HepG2 (cell line): Measurements from ENCODE around the gene DENND4C. TPM values are rescaled to one million over a fixed set of nuclear protein-coding genes. Genes with fewer than 3 reads are reported as not detected.

ENCODE experiments used
- ATAD3A ChIP-seq: sonication (generic); formaldehyde crosslinking; IDR thresholded peaks from 2 replicates; pipeline ENCODE4 v1.4.0; 2020; ENCODE audit warnings: missing genetic modification reagents
- CBX2 ChIP-seq, 2 experiments: fragments of 200-600 bp in 1 of 2; sonication (generic); formaldehyde crosslinking in 1 of 2; IDR thresholded peaks; 2 replicates each; pipeline versions ENCODE4 v1.7.0 to v1.8.1; 2018 to 2022; ENCODE audit warnings: low read depth in 2 of 2, low read length in 1 of 2, mild to moderate bottlenecking in 1 of 2, missing genetic modification reagents in 1 of 2
- FOXA1 ChIP-seq, 2 experiments: fragments of 450-650 bp in 1 of 2; sonication (generic) in 1 of 2; formaldehyde crosslinking in 1 of 2; IDR thresholded peaks; 2 replicates each; pipeline versions ENCODE4 v1.4.0 to v1.6.1; 2016 to 2020; ENCODE audit warnings: missing genetic modification reagents in 1 of 2
- FOXM1 ChIP-seq: sonication (generic); formaldehyde crosslinking; IDR thresholded peaks from 2 replicates; pipeline ENCODE4 v1.5.0; 2020; ENCODE audit warnings: missing genetic modification reagents
- KDM4B ChIP-seq: sonication (generic); formaldehyde crosslinking; IDR thresholded peaks from 2 replicates; pipeline ENCODE4 v1.4.0; 2020; ENCODE audit warnings: missing genetic modification reagents
- KLF6 ChIP-seq: IDR thresholded peaks from 2 replicates; pipeline ENCODE4 v1.8.0; 2016; ENCODE audit warnings: missing biosample characterization, missing genetic modification reagents
- MAF1 ChIP-seq: sonication (generic); formaldehyde crosslinking; IDR thresholded peaks from 2 replicates; pipeline ENCODE4 v1.5.0; 2020; ENCODE audit warnings: missing genetic modification reagents, borderline replicate concordance
- MLXIP ChIP-seq: sonication (generic); formaldehyde crosslinking; IDR thresholded peaks from 2 replicates; pipeline ENCODE4 v1.9.0; 2021; ENCODE audit warnings: missing genetic modification reagents, borderline replicate concordance
- PCBP2 ChIP-seq: fragments of 200-400 bp; formaldehyde crosslinking; optimal IDR thresholded peaks from 2 replicates; pipeline ENCODE3; 2018; ENCODE audit warnings: low read length, low read depth; ENCODE audit not compliant: poor library complexity, severe bottlenecking
- RFX5 ChIP-seq: IDR thresholded peaks from 2 replicates; pipeline ENCODE4 v1.6.1; 2011; ENCODE audit warnings: low read depth, low read length, improper control_type of control experiment
- STAG1 ChIP-seq: sonication (generic); formaldehyde crosslinking; IDR thresholded peaks from 2 replicates; pipeline ENCODE4 v1.4.0; 2020; ENCODE audit warnings: missing genetic modification reagents
- TEAD3 ChIP-seq: optimal IDR thresholded peaks from 2 replicates; pipeline ENCODE3; 2016; ENCODE audit warnings: borderline replicate concordance
- ZBTB7A ChIP-seq: sonication (generic); formaldehyde crosslinking; IDR thresholded peaks from 2 replicates; pipeline ENCODE4 v1.8.0; 2022; ENCODE audit warnings: mild to moderate bottlenecking, missing genetic modification reagents
- ZFP1 ChIP-seq: IDR thresholded peaks from 2 replicates; pipeline ENCODE4 v1.6.1; 2016
- ZFX ChIP-seq: sonication (generic); formaldehyde crosslinking; IDR thresholded peaks from 2 replicates; pipeline ENCODE4 v1.4.0; 2020; ENCODE audit warnings: mild to moderate bottlenecking, low read depth, missing genetic modification reagents, moderate library complexity
- ZNF20 ChIP-seq: sonication (generic); formaldehyde crosslinking; IDR thresholded peaks from 2 replicates; pipeline ENCODE4 v1.4.0; 2020; ENCODE audit warnings: mild to moderate bottlenecking, moderate library complexity, missing genetic modification reagents
- ZNF460 ChIP-seq: sonication (generic); formaldehyde crosslinking; IDR thresholded peaks from 2 replicates; pipeline ENCODE4 v1.5.1; 2020; ENCODE audit warnings: missing genetic modification reagents, mild to moderate bottlenecking, borderline replicate concordance
- ZNF564 ChIP-seq: sonication (generic); formaldehyde crosslinking; IDR thresholded peaks from 2 replicates; pipeline ENCODE4 v1.8.1; 2023; ENCODE audit warnings: mild to moderate bottlenecking, missing genetic modification reagents
- ZNF639 ChIP-seq: conservative IDR thresholded peaks from 2 replicates; pipeline ENCODE4 v1.6.1; 2018; ENCODE audit warnings: missing genetic modification reagents
- ZNF713 ChIP-seq: sonication (generic); formaldehyde crosslinking; IDR thresholded peaks from 2 replicates; pipeline ENCODE4 v1.4.0; 2020; ENCODE audit warnings: mild to moderate bottlenecking, missing genetic modification reagents
- ZNF773 ChIP-seq: sonication (generic); formaldehyde crosslinking; IDR thresholded peaks from 2 replicates; pipeline ENCODE4 v1.4.0; 2020; ENCODE audit warnings: missing genetic modification reagents, borderline replicate concordance
- ZSCAN20 ChIP-seq: sonication (generic); formaldehyde crosslinking; IDR thresholded peaks from 2 replicates; pipeline ENCODE4 v1.4.0; 2020; ENCODE audit warnings: missing genetic modification reagents, mild to moderate bottlenecking, borderline replicate concordance
- polyA plus RNA-seq, 8 experiments: library from polyadenylated mRNA; depleted of rRNA in 3 of 8; stranded (reverse) in 7 of 8; unstranded in 1 of 8; fragments of >200 nt; fragmentation: Illumina TruSeq in 4 of 8; extraction: Trizol in 4 of 8; gene quantifications; 2 replicates each; pipeline versions ENCODE4 v1.2.1 to v1.2.3, GENCODE V29; 2011 to 2016; ENCODE audit warnings: low read depth in 4 of 8, missing spikeins in 1 of 8, mixed read lengths in 1 of 8; ENCODE audit not compliant: insufficient read depth in 1 of 8
- total RNA-seq, 5 experiments: library from RNA; depleted of rRNA; stranded (reverse); fragments of >200 nt; fragmentation: Illumina TruSeq; extraction: Trizol; gene quantifications; 2 replicates each; pipeline ENCODE4 v1.2.3, GENCODE V29; 2016; ENCODE audit warnings: low read depth in 1 of 5
- TF ChIP-seq, protein P1 (sequence below): sonication (generic); formaldehyde crosslinking; IDR thresholded peaks from 2 replicates; pipeline ENCODE4 v1.4.0; 2020; ENCODE audit warnings: missing genetic modification reagents
- TF ChIP-seq, protein P2 (sequence below): sonication (generic); formaldehyde crosslinking; IDR thresholded peaks from 2 replicates; pipeline ENCODE4 v1.4.0; 2020; ENCODE audit warnings: missing genetic modification reagents

The DENND4C gene
- total and polyA plus RNA-seq, 2 of the 13 experiments (the other 11 are each of a cell fraction or from before 2014, with no cell fraction given) = 19.1 to 27.2 TPM

DNA sequence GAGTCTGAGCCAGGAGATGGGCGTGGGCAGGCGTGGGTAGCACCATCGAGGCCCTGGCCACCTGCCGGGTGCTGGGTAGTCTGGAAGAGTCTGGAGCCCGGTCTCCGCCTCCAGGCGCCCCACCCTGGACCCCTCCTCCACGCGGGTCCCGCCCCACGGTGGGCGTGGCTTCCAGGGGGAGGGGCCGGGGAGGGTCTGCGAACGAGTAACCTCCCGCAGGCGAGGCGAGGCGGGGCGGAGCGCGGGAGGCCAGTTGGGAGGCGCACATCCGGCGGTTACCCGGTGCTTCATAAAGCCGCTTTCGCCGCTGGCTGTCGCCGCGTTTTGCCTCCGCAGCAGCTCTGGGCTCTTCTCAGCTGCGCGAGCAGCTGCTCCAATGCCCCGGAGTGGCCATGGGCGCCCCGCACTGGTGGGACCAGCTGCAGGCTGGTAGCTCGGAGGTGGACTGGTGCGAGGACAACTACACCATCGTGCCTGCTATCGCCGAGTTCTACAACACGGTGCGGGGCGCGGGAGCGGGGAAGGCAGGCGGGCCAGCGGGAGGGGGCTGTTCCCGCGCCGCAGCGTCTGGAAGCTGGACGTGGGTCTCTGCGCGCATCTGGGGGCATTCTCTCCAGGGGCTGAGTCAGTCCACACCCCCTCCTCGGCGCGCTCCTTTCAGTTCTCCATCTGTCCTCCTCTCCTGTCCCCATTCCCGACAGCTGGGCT lies 178.4 kb downstream of the DENND4C start, which contains the start of gene ACER2 (continued):
- TF ChIP-seq ZNF773 (CRISPR knock-in tag) (no peak), RFX5 (no peak), ZNF564 (no peak), ZNF460 (CRISPR knock-in tag) (no peak), FOXM1 (CRISPR knock-in tag) (peak; percentile 45; the same call in 1 of the 2 replicates), ZNF713 (CRISPR knock-in tag) (no peak), ZFP1 (no peak), CBX2 (IDR thresholded peaks at IDR 0.05; ENCODE audit: low read depth, low read length) (no peak), CBX2 (CRISPR knock-in tag; IDR thresholded peaks at IDR 0.05; ENCODE audit: low read depth) (no peak), MLXIP (CRISPR knock-in tag) (0 out of 2 replicates have a peak, but pooled peaks have one; percentile 44), ZFX (CRISPR knock-in tag) (peak; percentile 38; the same call in 1 of the 2 replicates), ZNF20 (CRISPR knock-in tag) (no peak), KLF6 (CRISPR knock-in tag) (0 out of 2 replicates have a peak, but pooled peaks have one; percentile 56), MAF1 (peak; percentile 87; the same call in 1 of the 2 replicates), ZNF639 (no peak), KDM4B (no peak; the same call in 1 of the 2 replicates), FOXA1 (IDR thresholded peaks at IDR 0.05) (no peak), FOXA1 (CRISPR knock-in tag; IDR thresholded peaks at IDR 0.05) (no peak), PCBP2 (no peak), ATAD3A (no peak), ZSCAN20 (CRISPR knock-in tag) (peak; percentile 78; the same call in 1 of the 2 replicates), ZBTB7A (no peak), TEAD3 (CRISPR knock-in tag) (no peak), STAG1 (CRISPR knock-in tag) (peak; percentile 47)
- TF ChIP-seq, protein P1, sequence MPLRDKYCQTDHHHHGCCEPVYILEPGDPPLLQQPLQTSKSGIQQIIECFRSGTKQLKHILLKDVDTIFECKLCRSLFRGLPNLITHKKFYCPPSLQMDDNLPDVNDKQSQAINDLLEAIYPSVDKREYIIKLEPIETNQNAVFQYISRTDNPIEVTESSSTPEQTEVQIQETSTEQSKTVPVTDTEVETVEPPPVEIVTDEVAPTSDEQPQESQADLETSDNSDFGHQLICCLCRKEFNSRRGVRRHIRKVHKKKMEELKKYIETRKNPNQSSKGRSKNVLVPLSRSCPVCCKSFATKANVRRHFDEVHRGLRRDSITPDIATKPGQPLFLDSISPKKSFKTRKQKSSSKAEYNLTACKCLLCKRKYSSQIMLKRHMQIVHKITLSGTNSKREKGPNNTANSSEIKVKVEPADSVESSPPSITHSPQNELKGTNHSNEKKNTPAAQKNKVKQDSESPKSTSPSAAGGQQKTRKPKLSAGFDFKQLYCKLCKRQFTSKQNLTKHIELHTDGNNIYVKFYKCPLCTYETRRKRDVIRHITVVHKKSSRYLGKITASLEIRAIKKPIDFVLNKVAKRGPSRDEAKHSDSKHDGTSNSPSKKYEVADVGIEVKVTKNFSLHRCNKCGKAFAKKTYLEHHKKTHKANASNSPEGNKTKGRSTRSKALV = peak; percentile 94
- TF ChIP-seq, protein P2, sequence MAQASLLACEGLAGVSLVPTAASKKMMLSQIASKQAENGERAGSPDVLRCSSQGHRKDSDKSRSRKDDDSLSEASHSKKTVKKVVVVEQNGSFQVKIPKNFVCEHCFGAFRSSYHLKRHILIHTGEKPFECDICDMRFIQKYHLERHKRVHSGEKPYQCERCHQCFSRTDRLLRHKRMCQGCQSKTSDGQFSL (CRISPR knock-in tag) = no peak; the same call in 1 of the 2 replicates
